ENCODE data around the gene TCF12.
"Not testable (repeated sequence)": the region's sequence is repeated elsewhere in the genome, so short reads cannot be mapped to it uniquely, and the experiment has no call there.

Gene TCF12

GRCh38 chr15:56980473-56980872 lies 62.0 kb downstream of the TCF12 start:
- DNase-seq: no peak

DNA sequence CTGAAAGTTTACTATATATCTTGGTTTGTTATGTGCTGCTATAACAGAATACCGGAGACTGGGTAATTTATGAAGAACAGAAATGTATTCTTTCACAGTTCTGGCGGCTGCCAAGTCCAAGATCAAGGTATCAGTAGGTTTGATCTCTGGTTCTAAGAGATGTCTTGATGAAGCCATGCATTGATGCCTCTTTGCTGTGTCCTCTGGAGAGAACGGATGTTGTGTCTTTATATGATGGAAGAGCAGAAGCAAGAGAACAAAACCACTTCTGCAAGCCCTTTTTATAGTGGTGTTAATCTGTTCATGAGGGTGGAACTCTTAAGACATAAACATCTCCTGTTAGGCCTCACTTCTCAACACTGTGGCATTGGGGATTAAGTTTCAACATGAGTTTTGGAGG lies 62.7 kb downstream of the TCF12 start:
- no peak for DNase-seq

- DNase-seq: no peak
Measured at GRCh38 chr15:56982987-56983386, 64.5 kb downstream of the TCF12 start.

- no peak for DNase-seq
Measured at GRCh38 chr15:56984681-56985481, 66.4 kb downstream of the TCF12 start.

GRCh38 chr15:56985856-56986255 lies 67.4 kb downstream of the TCF12 start:
- DNase-seq: no peak

DNA sequence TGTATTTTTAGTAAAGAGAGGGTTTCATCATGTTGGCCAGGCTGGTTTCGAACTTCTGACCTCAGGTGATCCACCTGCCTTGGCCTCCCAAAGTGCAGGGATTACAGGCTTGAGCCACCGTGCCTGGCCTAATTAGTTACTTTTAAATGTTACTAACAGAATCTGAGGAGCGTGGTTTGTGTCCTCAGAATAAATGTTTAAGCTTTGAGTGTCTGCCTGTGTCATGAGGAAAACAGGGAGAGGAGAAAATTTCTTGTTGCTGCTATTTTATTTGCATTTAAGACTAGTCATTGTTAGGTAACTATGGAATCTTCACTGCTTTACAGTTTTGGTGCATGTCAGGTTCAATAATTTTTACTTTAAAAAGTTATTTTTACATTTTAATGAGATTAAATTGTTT lies 68.8 kb downstream of the TCF12 start:
- DNase-seq: no peak

DNA sequence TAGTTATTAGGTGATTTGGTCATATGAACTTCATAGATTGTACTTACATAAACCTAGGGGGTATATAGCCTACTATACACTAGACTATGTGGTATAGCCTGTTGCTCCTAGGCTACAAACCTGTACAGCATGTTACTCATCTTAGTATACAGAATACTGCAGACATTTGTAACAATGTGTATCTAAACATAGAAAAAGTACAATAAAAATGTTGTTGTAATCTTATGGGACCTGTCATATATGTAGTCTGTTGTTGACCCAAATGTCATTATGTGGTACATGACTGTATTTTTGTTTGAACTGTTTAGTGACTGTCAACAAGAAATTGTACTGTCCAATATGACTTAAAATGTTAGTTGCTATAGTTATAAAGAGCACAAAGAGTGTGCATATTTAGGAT lies 69.8 kb downstream of the TCF12 start:
- DNase-seq: no peak

DNA sequence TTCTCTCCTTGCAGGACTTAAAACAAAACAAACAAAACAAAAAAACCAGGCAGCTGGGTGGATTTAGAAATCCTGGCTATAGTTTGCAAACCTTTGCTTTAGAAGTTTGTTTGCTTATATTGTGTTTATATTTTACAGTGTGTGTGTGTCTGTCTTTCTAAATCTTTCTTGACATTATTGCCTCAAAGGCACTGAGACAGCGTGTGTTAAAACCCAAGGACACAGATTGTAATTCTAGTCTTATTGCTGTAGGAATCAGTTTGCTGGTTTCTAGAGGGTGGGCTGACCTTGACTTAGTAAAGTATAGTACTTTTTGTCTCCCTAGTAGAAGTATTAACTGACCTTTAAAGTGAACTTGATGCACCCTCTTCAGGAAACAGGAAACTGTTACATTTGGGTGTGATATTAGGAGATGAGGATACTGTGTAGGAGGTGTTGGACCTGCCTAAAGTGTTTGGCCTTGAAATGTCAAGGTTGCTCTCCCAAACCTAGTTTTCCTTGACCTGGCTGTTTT lies 71.0 kb downstream of the TCF12 start:
- no peak for DNase-seq

- DNase-seq: no peak
Measured at GRCh38 chr15:56991017-56991416, 72.6 kb downstream of the TCF12 start.

GRCh38 chr15:56992725-56993124 lies 74.3 kb downstream of the TCF12 start:
- no peak for DNase-seq

- no peak for DNase-seq
Measured at GRCh38 chr15:56994280-56994679, 75.8 kb downstream of the TCF12 start.

DNA sequence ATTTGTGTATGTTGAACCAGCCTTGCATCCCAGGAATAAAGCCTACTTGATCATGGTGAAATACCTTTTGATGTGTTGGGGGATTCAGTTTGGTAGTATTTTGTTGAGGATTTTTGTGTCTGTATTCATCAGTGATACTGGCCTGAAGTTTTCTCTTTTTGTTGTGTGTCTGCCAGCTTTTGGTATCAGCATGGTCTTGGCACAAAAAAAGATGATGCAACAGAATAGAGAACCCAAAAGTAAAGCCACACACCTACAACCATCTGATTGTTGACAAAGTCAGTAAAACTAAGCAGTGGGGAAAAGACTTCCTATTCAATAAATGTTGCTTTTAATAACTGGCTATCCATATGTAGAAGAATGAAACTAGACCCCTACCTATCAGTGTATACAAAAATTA lies 77.6 kb downstream of the TCF12 start:
- DNase-seq: no peak

- DNase-seq: no peak
Measured at GRCh38 chr15:56996746-56997470, 78.5 kb downstream of the TCF12 start.

- no peak for DNase-seq
Measured at GRCh38 chr15:57003418-57003817, 85.0 kb downstream of the TCF12 start.

- no peak for DNase-seq
Measured at GRCh38 chr15:57005244-57005643, 86.8 kb downstream of the TCF12 start.

GRCh38 chr15:57007797-57008196 lies 89.4 kb downstream of the TCF12 start:
- DNase-seq: not testable (repeated sequence)

- DNase-seq: no peak
Measured at GRCh38 chr15:57010724-57011123, 92.3 kb downstream of the TCF12 start.

DNA sequence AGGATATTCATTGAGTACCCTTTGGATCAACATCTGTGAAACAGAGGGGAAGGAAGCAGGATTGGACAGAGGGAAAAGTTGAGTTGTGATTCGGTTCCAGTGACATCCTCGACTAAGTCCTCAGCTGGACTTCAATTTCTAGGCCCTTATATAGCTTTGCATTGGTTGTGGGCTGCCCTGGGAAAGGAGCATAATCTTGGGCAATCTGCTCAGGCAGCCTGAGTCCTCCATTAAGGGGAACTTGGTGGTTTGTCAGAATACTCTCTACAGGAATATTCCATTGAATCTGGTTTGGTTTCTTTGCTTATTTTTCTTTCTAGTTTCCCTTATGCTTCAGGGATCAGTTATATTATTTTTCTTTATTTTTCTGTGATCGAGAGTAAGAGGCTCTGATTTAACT lies 94.1 kb downstream of the TCF12 start:
- DNase-seq: no peak

DNA sequence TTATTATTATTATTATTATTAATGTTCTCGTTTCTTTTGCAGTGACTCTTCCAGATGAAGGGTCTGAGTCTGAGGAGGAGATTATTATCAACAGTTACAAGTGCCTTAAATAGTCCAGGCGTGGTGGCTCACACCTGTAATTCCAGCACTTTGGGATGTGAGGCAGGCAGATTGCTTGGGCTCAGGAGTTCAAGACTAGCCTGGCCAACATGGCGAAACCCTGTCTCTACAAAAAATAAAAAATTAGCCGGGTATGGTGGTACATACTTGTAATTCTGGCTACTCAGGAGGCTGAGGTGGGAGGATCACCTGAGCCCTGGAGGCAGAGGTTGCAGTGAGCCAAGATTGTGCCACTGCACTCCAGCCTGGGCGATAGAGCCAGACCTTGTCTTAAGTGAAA lies 96.5 kb downstream of the TCF12 start:
- DNase-seq: not testable (repeated sequence)

DNA sequence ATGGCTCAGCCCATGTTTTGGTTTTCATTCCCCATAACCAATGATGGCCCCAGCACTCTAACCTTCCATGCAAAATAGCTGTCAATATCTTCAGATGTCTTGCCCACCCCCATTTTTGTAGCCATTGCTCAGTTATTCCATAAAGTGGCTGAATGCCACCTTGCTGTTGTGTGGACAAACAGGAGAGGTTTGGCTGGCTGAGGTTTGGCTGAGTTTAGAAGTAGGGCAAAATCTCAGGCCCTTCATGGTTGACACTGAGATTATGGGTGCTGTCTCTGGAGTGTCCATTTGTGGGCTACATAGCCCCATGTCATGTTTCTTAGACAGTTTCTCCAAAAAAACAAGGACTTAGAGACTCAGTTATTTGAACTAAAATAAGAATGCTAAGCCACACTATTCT lies 96.9 kb downstream of the TCF12 start:
- no peak for DNase-seq

DNA sequence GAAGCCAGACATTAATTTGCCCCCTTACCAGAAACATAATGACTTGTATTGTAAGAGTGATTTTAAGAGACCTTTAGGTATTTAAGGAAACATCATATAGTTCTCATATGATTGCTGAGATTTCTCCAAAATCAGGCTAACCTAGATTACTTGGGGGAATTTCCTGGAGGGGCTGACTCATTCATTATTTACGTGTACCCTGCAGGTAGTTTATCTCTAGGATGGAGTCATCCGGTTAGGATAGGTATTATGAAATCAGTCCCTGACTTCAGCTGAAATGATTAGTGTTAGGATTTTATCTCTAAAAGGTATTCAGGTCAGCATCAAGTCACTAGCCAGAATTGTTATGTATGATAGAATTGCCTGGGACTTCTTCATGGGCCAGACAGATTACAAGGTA lies 97.5 kb downstream of the TCF12 start:
- DNase-seq: no peak

- DNase-seq: no peak
Measured at GRCh38 chr15:57017024-57017423, 98.6 kb downstream of the TCF12 start.

GRCh38 chr15:57018151-57018550 lies 99.7 kb downstream of the TCF12 start:
- no peak for DNase-seq

DNA sequence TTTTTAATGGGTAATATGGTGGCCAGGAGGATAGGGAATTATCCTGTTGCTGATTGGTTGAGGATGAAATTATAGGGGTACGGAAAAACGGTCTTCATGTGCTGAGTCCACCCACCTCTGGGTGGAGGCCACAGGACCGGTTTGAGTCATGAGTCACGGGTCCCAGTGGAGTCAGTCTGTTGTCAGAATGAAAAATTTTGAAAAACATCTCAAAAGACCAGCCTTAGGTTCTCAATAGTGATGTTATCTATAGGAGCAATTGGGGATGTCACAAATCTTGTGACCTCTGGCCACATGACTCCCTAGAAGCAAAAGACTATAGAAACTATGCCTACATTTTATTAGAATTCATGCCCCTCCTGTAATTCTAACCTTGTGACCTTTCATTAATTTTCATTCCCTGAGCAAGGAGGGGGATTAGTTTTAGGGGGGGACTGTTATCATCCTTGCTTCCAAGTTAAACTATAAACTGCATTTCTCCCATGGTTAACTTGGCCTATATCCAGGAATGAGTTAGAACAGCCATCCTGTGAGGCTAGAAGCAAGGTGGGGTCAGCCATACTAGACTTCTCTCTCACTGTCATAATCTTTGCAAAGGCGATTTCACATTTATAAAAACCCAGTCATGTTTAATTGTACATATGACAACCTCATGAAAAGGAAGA lies 101.2 kb downstream of the TCF12 start:
- no peak for DNase-seq

All from NCI-H1930 (cell line).